MM.1S (cell line): Measurements from ENCODE around the gene LIFR.

Experiments used
- DNase-seq: peaks from one replicate; pipeline ENCODE4 v3.0.0-alpha.2; 2015
- H2AFZ ChIP-seq: fragments of 300-600 bp; sonication (generic); 2 replicates; pipeline ENCODE4 v1.6.0; 2016; ENCODE audit warnings: antibody characterized with exemption, low read length
- H3F3A ChIP-seq: fragments of 300-600 bp; sonication (generic); 2 replicates; pipeline ENCODE4 v1.6.1; 2016; ENCODE audit warnings: mild to moderate bottlenecking, antibody characterized with exemption, low read length, moderate library complexity, mixed read lengths; ENCODE audit not compliant: insufficient read depth
- H3K27ac ChIP-seq: fragments of 300-600 bp; sonication (generic); 2 replicates; pipeline ENCODE4 v1.5.1; 2016; ENCODE audit warnings: mild to moderate bottlenecking, low read length
- H3K27me3 ChIP-seq: fragments of 300-600 bp; sonication (generic); replicated peaks from 2 replicates; pipeline ENCODE4 v1.6.0; 2016; ENCODE audit warnings: low read length; ENCODE audit not compliant: insufficient read depth
- H3K36me3 ChIP-seq: fragments of 300-600 bp; sonication (generic); replicated peaks from 2 replicates; pipeline ENCODE4 v1.6.1; 2016; ENCODE audit warnings: mild to moderate bottlenecking, low read length, mixed read lengths; ENCODE audit not compliant: insufficient read depth
- H3K4me1 ChIP-seq: fragments of 300-600 bp; sonication (generic); 2 replicates; pipeline ENCODE4 v1.6.1; 2016; ENCODE audit warnings: low read length, mixed read lengths
- H3K4me2 ChIP-seq: fragments of 300-600 bp; sonication (generic); 2 replicates; pipeline ENCODE4 v1.6.0; 2016; ENCODE audit warnings: low read depth, low read length
- H3K4me3 ChIP-seq: fragments of 300-600 bp; sonication (generic); 2 replicates; pipeline ENCODE4 v1.5.1; 2016; ENCODE audit warnings: low read length, mixed read lengths
- H3K79me2 ChIP-seq: fragments of 300-600 bp; sonication (generic); 2 replicates; pipeline ENCODE4 v1.6.1; 2016; ENCODE audit warnings: mixed run types, low read length, mixed read lengths
- H3K9ac ChIP-seq: fragments of 300-600 bp; sonication (generic); 2 replicates; pipeline ENCODE4 v1.6.1; 2016; ENCODE audit warnings: low read length, mixed read lengths
- H3K9me2 ChIP-seq: fragments of 300-600 bp; sonication (generic); replicated peaks from 2 replicates; pipeline ENCODE4 v1.6.1; 2016; ENCODE audit warnings: mild to moderate bottlenecking, low read length, mixed read lengths; ENCODE audit not compliant: insufficient read depth
- H3K9me3 ChIP-seq: fragments of 300-600 bp; sonication (generic); replicated peaks from 2 replicates; pipeline ENCODE4 v1.6.1; 2016; ENCODE audit warnings: mild to moderate bottlenecking, low read length, mixed read lengths; ENCODE audit not compliant: insufficient read depth
- H4K20me1 ChIP-seq: fragments of 300-600 bp; sonication (generic); 2 replicates; pipeline ENCODE4 v1.6.1; 2016; ENCODE audit warnings: mild to moderate bottlenecking, low read length, moderate library complexity, mixed read lengths; ENCODE audit not compliant: insufficient read depth
- EZH2 ChIP-seq: fragments of 300-600 bp; sonication (generic); optimal IDR thresholded peaks from 2 replicates; pipeline ENCODE3; 2017; ENCODE audit warnings: low read depth, mild to moderate bottlenecking, antibody characterized with exemption, low read length, mixed read lengths
- EZH2phosphoT487 ChIP-seq: fragments of 300-600 bp; sonication (generic); IDR thresholded peaks from 2 replicates; pipeline ENCODE4 v1.6.1; 2018; ENCODE audit warnings: antibody characterized with exemption, low read length
- TF ChIP-seq, protein P1 (sequence below): fragments of 300-600 bp; sonication (generic); IDR thresholded peaks from 2 replicates; pipeline ENCODE4 v1.5.1; 2016; ENCODE audit warnings: antibody characterized with exemption, low read length, mixed read lengths

Gene LIFR

DNA sequence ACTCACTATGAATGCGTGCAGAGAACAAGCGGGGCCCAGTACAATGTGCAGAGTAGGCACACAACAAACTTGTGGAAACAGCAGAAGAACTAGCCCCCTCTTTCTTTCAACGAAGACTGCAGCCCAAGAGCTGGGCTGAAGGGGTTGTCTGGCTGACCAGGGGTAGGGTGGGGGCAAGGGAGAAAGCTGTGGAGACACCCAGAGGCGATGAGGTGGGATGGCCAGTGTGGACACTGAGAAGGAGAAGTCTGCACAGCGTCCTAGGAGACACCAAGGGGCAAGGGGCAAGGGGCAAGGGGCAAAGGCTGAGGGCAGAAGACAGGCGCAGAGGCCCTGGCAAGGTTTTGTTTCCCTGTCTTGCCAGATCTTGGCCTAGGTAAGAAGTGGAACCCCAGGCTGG is 62.3 kb downstream of the LIFR start:
- H3K27me3 ChIP-seq: no peaks in the 10 kb centered on the region
- no peaks in the 10 kb centered on the region for H3K9me3 ChIP-seq
- H3K4me2 ChIP-seq: no peak overlapping the region
- H3K4me3 ChIP-seq: no peak overlapping the region
- no peaks in the 10 kb centered on the region for H3F3A ChIP-seq
- H2AFZ ChIP-seq: no peak overlapping the region
- H3K79me2 ChIP-seq: no peaks in the 10 kb centered on the region
- no peaks in the 10 kb centered on the region for H3K36me3 ChIP-seq
- H3K9me2 ChIP-seq: no peaks in the 10 kb centered on the region
- no peak overlapping the region for H3K27ac ChIP-seq
- TF ChIP-seq, protein P1, sequence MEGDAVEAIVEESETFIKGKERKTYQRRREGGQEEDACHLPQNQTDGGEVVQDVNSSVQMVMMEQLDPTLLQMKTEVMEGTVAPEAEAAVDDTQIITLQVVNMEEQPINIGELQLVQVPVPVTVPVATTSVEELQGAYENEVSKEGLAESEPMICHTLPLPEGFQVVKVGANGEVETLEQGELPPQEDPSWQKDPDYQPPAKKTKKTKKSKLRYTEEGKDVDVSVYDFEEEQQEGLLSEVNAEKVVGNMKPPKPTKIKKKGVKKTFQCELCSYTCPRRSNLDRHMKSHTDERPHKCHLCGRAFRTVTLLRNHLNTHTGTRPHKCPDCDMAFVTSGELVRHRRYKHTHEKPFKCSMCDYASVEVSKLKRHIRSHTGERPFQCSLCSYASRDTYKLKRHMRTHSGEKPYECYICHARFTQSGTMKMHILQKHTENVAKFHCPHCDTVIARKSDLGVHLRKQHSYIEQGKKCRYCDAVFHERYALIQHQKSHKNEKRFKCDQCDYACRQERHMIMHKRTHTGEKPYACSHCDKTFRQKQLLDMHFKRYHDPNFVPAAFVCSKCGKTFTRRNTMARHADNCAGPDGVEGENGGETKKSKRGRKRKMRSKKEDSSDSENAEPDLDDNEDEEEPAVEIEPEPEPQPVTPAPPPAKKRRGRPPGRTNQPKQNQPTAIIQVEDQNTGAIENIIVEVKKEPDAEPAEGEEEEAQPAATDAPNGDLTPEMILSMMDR: no peak
- no peak for TF ChIP-seq EZH2phosphoT487
- H3K4me1 ChIP-seq: no peaks in the 10 kb centered on the region
- no peaks in the 10 kb centered on the region for H4K20me1 ChIP-seq
- DNase-seq: no peak
- no peak overlapping the region for H3K9ac ChIP-seq

DNA sequence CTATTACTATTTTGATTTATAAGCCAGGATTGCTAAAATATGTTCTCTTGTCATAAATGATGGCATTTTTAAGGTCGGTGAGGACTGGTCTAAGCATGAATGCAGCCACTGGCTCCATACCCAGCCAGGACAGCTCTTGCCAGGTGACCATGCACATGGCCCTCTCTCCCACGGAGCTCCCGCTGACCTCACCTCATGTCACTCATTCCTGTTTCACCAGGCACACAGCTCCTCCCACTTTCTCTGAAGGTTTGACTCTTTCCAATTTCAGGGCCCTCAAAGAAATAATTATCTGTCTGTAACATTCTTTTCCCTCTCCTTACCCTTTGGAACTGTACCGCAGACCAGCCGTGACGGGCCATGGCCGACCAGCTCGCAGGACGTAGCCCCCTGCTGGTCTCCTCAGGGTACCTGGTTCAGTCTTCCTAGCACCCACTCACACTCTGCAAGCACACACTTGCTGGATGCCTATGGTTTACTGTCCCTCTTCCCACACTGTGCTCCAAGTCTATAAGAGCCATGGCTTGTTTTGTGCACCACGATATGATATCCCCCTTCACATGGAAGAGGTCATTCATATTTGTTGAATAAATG is 72.5 kb downstream of the LIFR start:
- H2AFZ ChIP-seq: no peak overlapping the region

GRCh38 chr5:38479315-38479904 is 77.0 kb downstream of the LIFR start:
- Histone ChIP-seq H2AFZ (no peak overlapping the region), H3K4me3 (no peak overlapping the region), H3K9me2 (no peaks in the 10 kb centered on the region), H3F3A (no peaks in the 10 kb centered on the region), H3K9me3 (no peaks in the 10 kb centered on the region), H3K9ac (no peak overlapping the region), H3K4me2 (no peak overlapping the region), H3K27me3 (no peaks in the 10 kb centered on the region), H4K20me1 (no peaks in the 10 kb centered on the region), H3K36me3 (no peaks in the 10 kb centered on the region), H3K4me1 (no peaks in the 10 kb centered on the region), H3K79me2 (no peaks in the 10 kb centered on the region), H3K27ac (no peak overlapping the region)
- DNase-seq: no peak
- TF ChIP-seq, protein P1: no peak
- TF ChIP-seq EZH2phosphoT487: no peak

More for the DNA sequence above, 72.5 kb downstream of the LIFR start:
- Histone ChIP-seq H3K9me3 (no peaks in the 10 kb centered on the region), H3K4me1 (no peaks in the 10 kb centered on the region), H3K9me2 (no peaks in the 10 kb centered on the region), H3K9ac (no peak overlapping the region), H3K4me2 (no peak overlapping the region), H3K27me3 (no peaks in the 10 kb centered on the region), H4K20me1 (no peaks in the 10 kb centered on the region), H3K4me3 (no peak overlapping the region), H3F3A (no peaks in the 10 kb centered on the region), H3K27ac (no peak overlapping the region), H3K79me2 (no peaks in the 10 kb centered on the region), H3K36me3 (no peaks in the 10 kb centered on the region)
- TF ChIP-seq EZH2 (no peak), EZH2phosphoT487 (no peak)
- TF ChIP-seq, protein P1: no peak
- no peak for DNase-seq
